ENCODE measurements around the gene SLBP.
"Not testable (repeated sequence)": the region's sequence is repeated elsewhere in the genome, so short reads cannot be mapped to it uniquely, and the experiment has no call there.

SLBP gene

DNA sequence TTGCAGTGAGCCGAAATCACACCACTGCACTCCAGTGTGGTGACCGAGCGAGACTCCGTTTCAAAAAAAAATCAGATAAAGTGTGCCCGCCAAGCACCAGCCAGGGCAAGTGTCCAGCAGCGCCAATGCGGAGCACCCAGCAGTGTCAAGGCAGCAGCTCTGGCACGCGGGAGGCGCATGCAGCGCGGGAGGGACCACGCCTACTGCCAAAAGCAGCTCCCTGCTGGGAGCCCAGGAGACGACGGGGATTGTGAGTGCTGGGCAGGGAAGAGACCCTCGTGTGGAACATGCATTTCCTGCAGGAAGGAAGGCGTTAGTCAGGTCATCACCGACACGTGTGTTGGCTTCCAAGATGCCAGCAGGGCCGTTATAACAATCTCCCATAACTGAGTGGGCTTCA, 38.4 kb downstream of the SLBP start:
- DNase-seq, result no peak

DNA sequence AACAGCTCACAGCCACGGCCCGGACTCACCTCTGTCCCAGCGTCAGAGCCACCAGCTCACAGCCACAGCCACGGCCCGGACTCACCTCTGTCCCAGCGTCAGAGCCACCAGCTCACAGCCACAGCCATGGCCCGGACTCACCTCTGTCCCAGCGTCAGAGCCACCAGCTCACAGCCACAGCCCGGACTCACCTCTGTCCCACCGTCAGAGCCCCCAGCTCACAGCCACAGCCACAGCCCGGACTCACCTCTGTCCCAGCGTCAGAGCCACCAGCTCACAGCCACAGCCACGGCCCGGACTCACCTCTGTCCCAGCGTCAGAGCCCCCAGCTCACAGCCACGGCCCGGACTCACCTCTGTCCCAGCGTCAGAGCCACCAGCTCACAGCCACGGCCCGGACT, 41.1 kb downstream of the SLBP start:
- not testable (repeated sequence) for DNase-seq

GRCh38 chr4:1670279-1670678, 41.8 kb downstream of the SLBP start:
- DNase-seq, result no peak

DNA sequence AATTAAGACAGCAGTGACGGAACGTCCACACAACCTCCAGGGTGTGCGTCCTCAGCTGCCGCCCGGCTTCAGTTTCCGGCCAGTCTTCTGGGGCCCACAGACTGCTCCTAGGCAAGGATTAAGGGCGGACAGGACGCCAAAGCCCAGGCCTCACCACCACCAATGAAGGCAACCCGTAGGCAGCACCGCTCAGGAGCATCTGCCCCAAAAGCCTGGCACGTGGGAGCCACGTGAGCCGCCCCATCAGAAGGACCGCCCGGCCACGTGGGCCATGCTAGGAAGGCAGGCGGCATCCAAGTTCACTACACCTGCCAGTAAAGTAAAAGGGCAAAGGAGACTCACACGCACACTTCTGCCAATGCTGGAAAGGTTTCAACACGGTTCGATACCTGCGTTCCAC, 42.3 kb downstream of the SLBP start:
- no peak for DNase-seq

GRCh38 chr4:1669270-1669669, 42.8 kb downstream of the SLBP start:
- DNase-seq, result no peak

DNA sequence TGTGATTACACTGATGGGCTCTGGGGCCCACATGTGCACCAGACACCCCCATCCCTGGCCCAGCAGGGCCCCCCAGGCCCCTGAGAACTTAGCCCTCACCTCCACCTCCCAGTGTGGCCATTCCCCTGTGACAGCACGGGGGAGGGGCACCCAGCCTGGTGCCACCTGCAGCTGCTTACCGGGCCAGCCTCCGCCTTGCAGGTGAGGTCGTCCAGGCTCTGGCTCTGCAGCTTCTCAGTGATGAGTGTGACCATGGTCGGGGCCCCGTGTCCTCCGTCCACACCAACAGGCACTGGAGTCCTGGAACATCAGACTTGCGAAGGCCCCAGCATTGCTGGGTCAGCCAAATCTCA, 43.7 kb downstream of the SLBP start:
- DNase-seq, result no peak

DNA sequence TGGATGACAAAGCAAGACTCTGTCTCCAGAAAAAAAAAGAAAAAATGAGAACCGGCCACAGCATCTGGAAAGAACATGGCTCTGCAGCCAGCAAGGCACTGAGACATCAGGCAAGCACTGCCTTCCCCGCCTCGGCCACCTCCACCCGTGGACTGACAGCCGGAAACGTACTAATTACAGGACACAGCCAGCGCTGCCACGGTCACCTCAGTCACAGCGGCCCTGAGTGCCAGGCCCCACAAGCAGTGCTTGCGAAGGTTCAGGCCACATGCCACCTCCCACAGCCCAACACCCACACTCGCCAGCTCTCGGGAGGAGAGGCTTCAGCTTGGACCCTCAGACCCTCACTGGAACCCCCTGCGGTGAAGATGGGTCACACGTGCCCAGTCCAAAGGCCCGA, 44.8 kb downstream of the SLBP start:
- DNase-seq, result no peak

DNA sequence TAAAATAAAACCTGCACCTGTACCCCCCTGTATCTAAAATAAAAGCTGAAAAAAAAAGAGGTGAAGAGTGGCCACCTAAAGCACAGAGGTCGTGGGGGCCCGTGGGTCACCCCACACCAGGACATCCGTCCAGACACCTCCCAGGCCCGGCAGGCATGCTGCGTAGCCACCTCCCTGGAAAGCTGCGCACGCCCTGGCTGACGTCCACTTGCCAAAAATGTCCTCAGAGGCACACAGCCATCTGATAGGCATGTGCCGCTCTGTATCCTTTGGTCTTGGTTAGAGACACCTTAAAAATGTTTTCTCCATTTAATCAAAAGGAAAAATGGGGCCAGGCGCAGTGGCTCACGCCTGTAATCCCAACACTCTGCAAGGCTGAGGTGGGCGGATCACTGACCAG, 45.7 kb downstream of the SLBP start:
- no peak for DNase-seq

GRCh38 chr4:1664141-1664540, 48.0 kb downstream of the SLBP start:
- no peak for DNase-seq

GRCh38 chr4:1663549-1663948, 48.6 kb downstream of the SLBP start:
- DNase-seq, result no peak

DNA sequence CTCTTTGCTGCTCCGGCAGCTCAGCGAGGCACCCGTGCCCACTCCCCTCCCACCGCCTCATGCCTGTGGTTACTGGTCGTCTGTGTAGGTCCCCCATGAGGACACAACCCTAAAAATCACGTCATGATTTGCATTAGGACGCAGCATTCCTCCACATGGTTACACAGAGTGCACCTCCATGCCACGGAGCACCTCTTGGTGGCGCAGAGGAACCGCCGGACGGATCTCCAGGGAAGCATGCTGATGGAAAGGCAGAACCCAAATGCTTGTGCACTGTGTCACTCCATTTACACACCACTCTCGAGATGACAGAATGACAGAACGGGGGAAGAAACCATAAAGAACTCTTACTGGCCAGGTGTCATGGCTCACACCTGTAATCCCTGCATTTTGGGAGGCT, 50.4 kb downstream of the SLBP start:
- DNase-seq, result no peak

DNA sequence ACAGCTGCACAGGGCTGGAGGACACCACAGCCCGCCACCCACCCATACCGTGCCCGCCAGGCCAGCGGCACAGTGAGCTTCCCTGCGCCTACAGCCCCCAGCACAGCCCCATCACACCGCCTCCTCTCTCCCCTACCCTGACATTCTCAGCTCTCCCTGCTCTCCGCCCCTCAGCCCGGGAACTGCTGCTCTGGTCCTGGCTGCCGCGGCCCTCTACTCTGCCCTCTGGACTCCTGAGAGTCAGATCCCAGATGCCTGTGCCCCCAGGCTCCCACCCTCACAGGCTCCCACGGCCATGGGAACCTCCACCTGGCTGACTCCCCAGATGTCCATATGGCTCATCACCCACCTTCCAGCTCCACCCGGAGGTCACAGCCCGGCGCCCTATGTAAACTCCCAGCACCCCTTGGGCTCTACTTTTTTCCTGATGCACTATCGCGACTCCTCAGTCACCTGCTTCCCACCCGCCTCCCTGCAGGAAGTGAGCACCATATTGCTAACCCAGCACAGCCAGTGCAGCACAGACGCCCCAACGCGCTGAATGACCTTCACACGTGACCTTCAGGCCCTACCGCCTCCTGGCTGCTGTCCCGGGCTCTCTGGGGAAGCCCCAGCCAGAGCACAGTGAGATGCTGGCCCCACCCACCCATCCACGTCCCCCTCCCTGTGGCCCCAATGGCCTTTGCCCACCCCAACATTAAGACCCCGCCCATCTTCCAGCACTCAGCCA, 51.0 kb downstream of the SLBP start:
- no peak for DNase-seq

DNA sequence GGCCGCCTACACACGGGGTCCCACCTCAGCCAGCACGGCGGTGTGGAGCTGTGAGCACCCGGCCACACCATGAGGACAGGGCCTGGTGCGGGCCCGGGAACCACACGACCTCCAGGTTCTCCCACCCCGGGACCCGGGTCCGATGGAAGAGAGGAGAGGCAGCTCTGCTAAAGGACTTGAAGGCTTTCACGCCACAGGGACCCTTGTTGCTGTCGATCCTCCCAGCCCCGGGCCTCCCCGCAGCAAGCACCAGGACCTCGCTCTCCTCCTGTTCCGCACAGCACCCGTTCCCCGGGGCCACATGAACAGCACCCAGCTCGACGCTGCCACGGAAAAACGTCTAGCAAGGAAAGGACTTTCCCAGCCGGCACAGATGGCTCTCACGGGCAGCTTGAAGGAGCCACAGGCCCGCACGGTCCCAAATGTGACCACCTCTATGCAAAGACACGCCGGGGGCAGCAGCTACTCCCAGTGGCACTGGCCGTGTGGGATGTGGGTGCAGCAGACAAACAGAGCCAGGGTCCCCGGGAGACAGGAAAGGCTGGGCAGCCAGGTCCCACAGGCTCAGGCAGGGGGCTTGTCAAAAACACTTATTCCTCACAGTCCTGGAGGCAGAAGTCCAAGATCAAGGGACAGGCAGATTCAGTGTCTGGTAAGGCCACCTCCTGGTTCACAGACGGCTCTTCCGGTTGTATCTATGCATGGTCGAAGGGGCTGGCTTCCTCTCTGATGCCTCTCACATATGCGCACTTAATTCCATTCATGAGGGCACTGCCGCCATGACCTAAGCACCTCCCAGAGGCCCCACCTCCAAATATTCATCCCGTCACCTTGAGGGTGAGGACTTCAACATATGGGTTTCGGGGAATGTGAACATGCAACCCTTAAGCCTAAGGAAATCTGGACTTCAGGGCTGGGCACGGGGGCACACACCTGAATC, 52.7 kb downstream of the SLBP start:
- no peak for DNase-seq

GRCh38 chr4:1658581-1658980, 53.5 kb downstream of the SLBP start:
- no peak for DNase-seq

DNA sequence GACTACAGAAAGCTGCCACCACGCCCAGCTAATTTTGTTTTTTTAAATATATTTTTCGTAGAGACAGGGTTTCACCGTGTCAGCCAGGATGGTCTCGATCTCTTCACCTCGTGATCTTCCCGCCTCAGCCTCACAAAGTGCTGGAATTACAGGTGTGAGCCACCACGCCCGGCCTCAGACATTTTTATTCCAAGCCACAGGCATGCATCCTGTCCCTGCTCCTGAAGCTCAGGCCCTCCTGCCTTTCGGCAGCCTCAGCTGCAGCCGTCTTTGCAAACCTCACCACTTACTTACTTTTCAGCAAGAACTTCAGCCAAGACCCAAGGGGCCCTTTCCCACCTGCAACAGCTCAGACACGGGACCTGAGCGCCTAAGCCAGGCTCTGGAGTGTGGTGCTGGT, 54.0 kb downstream of the SLBP start:
- no peak for DNase-seq

GRCh38 chr4:1656986-1657385, 55.1 kb downstream of the SLBP start:
- no peak for DNase-seq

GRCh38 chr4:1656132-1656531, 56.0 kb downstream of the SLBP start:
- no peak for DNase-seq

- no peak for DNase-seq
These were observed 56.4 kb downstream of the SLBP start for GRCh38 chr4:1655676-1656075.

GRCh38 chr4:1655081-1655480, 57.0 kb downstream of the SLBP start:
- DNase-seq, result no peak

- no peak for DNase-seq
These were observed 57.7 kb downstream of the SLBP start for GRCh38 chr4:1654216-1654955.

- DNase-seq, result no peak
These were observed 58.3 kb downstream of the SLBP start for GRCh38 chr4:1653776-1654175.

- DNase-seq, result no peak
These were observed 60.0 kb downstream of the SLBP start for GRCh38 chr4:1652088-1652487.

GRCh38 chr4:1651609-1652008, 60.5 kb downstream of the SLBP start:
- DNase-seq, result no peak

- no peak for DNase-seq
These were observed 63.2 kb downstream of the SLBP start for GRCh38 chr4:1648962-1649361.

All from GF-D8 (cell line).